DLD1 (cell line): ENCODE measurements around the gene CD69.
"Not testable (repeated sequence)": the region's sequence is repeated elsewhere in the genome, so short reads cannot be mapped to it uniquely, and the experiment has no call there.

Source experiments
- in situ Hi-C: cut with HindIII; loops from 2 replicates; pipeline ENCODE4 v1.10.0; 2017; ENCODE audit warnings: low sequenced_read_pairs

CD69 gene

GRCh38 chr12:9751204-9752144 lies 9.2 kb downstream of the CD69 start:
- in situ Hi-C loops, result no loop called here

- in situ Hi-C loops, result no loop called here
Measured at GRCh38 chr12:9750276-9751203, 10.2 kb downstream of the CD69 start.

- in situ Hi-C loops, result no loop called here
Measured at GRCh38 chr12:9749640-9750039, 11.1 kb downstream of the CD69 start.

- in situ Hi-C loops, result no loop called here
Measured at GRCh38 chr12:9745199-9745598, 15.5 kb downstream of the CD69 start.

- in situ Hi-C loops, result no loop called here
Measured at GRCh38 chr12:9742661-9743060, 18.0 kb downstream of the CD69 start.

- in situ Hi-C loops, result no loop called here
Measured at GRCh38 chr12:9741726-9742125, 19.0 kb downstream of the CD69 start.

GRCh38 chr12:9740106-9740750 lies 20.5 kb downstream of the CD69 start:
- in situ Hi-C loops, result no loop called here

- in situ Hi-C loops, result not testable (repeated sequence)
Measured at GRCh38 chr12:9739404-9740105, 21.1 kb downstream of the CD69 start.

GRCh38 chr12:9738905-9739304 lies 21.8 kb downstream of the CD69 start:
- in situ Hi-C loops, result not testable (repeated sequence)

GRCh38 chr12:9736936-9737705 lies 23.6 kb downstream of the CD69 start:
- in situ Hi-C loops, result no loop called here

GRCh38 chr12:9735601-9736000 lies 25.1 kb downstream of the CD69 start:
- in situ Hi-C loops, result no loop called here

GRCh38 chr12:9732921-9733461 lies 27.7 kb downstream of the CD69 start, which contains the start of gene CLECL1:
Gene CLECL1, minus strand, starts transcription at chr12:9733097.
- in situ Hi-C loops, result no loop called here

GRCh38 chr12:9731797-9732196 lies 28.9 kb downstream of the CD69 start:
- in situ Hi-C loops, result no loop called here

- in situ Hi-C loops, result no loop called here
Measured at GRCh38 chr12:9731393-9731792, 29.3 kb downstream of the CD69 start.

- in situ Hi-C loops, result no loop called here
Measured at GRCh38 chr12:9730591-9730990, 30.1 kb downstream of the CD69 start.

GRCh38 chr12:9730011-9730410 lies 30.7 kb downstream of the CD69 start:
- in situ Hi-C loops, result no loop called here

GRCh38 chr12:9729082-9729481 lies 31.6 kb downstream of the CD69 start:
- in situ Hi-C loops, result no loop called here

- in situ Hi-C loops, result no loop called here
Measured at GRCh38 chr12:9727813-9728212, 32.9 kb downstream of the CD69 start.

- in situ Hi-C loops, result no loop called here
Measured at GRCh38 chr12:9725213-9725870, 35.4 kb downstream of the CD69 start.
